GM19324 (cell line): ENCODE results near the gene MOSPD3.

Experiments used
- ATAC-seq: cut with Tn5 transposase; IDR thresholded peaks from one replicate; pipeline ENCODE4 v1.9.1; 2021; ENCODE audit warnings: mild to moderate bottlenecking, moderate library complexity; ENCODE audit not compliant: unreplicated experiment, low FRiP score

Gene MOSPD3

DNA sequence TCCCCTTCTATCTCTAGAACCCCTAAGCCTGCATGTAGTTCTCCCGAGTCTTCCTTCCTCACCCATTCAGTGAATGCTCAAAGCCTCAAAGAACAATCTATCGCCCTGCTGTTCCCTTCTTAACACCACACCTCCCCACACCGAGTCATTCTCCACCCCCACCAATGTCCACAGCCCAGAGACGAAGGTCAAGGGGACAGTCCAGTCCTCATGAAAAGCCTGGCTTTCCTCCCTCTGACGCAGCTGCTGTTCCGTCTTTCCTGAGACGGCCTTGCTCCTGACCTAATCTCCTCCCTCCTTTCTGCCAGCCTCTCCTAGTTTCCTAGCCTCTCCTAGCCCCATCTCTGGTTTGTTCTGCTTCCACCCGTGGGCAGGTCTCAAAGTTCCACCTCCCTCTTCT, 9.2 kb downstream of the MOSPD3 start:
- ATAC-seq = no peak

- ATAC-seq = no peak
These were observed 11.8 kb downstream of the MOSPD3 start for GRCh38 chr7:100623951-100624824.

- no peak for ATAC-seq
These were observed 13.7 kb downstream of the MOSPD3 start for GRCh38 chr7:100626055-100626454.

DNA sequence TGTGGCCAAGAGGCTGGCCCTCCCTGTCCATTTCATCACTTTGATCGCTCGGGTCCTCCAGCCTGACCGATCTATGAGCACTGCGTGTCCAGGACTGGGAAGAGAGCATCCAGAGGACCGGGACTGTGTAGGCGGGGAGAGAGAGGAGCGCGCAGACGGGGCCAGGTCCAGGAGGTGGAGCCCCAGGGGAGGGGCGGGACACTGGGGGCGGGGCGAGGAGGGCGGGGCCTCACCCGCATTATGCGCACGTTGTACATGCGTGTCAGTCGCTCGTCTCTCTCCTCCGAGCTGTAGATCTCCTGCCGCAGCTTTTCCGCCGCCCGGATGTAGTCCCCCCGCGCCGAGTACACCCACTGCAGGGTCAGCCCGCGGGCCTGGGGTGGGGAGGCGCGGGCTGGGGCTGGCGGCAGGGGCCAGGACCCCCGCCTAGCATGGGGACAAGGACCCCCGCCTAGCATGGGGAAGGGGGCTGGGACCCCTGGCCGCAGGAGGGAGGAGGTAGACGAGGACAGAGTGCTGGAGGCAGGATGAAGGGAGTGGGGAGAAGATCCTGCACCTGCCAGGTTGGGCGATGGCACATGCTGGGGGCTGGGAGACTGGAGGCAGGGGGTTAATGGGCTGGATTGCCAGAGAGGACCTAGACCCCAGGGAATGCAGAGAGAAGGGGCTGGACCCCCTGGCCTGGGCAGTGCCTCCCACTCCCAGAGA, 14.3 kb downstream of the MOSPD3 start:
- peak; percentile 46 for ATAC-seq

GRCh38 chr7:100627238-100627549, 14.9 kb downstream of the MOSPD3 start:
- no peak for ATAC-seq

GRCh38 chr7:100629117-100629716, 16.9 kb downstream of the MOSPD3 start:
- no peak for ATAC-seq

DNA sequence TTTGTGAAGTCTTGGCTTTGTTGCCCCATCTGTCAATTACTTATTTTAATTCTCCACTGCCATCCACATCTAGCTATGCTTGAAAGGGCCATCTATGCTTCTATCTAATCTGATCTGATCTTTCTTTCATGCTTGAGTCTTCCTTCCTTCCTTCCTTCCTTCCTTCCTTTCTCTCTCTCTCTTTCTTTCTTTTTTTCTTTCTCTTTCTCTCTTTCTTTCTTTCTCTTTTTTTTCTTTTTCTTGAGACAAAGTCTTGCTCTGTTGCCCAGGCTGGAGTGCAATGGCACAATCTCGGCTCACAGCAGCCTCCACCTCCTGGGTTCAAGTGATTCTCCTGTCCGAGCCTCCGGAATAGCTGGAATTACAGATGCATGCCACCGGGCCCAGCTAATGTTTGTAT, 17.7 kb downstream of the MOSPD3 start:
- ATAC-seq = no peak

- no peak for ATAC-seq
These were observed 20.8 kb downstream of the MOSPD3 start for GRCh38 chr7:100632951-100633717.

- no peak for ATAC-seq
These were observed 27.7 kb downstream of the MOSPD3 start for GRCh38 chr7:100639995-100640516.

GRCh38 chr7:100640517-100641440, 28.4 kb downstream of the MOSPD3 start:
- ATAC-seq = no peak

DNA sequence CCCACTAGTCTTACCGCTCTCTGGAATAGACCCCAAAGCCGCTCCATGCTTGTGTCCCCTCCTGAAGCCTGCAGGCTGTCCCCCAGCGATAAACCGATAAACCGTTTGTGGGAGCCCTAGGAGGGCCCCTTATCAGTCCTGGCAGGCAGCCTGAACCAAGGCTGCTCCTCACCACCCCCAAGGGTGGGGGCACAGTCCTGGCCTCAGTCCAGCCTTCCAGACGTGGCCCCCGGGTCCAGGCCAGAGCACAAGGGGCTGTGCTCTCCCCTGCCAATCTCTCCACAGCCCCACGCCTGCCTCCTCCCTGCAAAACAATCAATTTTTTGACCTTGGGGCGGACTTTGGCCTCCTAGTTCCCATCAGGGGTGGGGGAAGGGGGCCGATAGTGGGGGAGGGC, 29.1 kb downstream of the MOSPD3 start, which contains the start of gene TFR2:
Gene TFR2, minus strand, starts transcription at position 90 of the 397 bp plus-strand sequence. Its CDS starts 43 bp downstream, at position 47.
- ATAC-seq = no peak

DNA sequence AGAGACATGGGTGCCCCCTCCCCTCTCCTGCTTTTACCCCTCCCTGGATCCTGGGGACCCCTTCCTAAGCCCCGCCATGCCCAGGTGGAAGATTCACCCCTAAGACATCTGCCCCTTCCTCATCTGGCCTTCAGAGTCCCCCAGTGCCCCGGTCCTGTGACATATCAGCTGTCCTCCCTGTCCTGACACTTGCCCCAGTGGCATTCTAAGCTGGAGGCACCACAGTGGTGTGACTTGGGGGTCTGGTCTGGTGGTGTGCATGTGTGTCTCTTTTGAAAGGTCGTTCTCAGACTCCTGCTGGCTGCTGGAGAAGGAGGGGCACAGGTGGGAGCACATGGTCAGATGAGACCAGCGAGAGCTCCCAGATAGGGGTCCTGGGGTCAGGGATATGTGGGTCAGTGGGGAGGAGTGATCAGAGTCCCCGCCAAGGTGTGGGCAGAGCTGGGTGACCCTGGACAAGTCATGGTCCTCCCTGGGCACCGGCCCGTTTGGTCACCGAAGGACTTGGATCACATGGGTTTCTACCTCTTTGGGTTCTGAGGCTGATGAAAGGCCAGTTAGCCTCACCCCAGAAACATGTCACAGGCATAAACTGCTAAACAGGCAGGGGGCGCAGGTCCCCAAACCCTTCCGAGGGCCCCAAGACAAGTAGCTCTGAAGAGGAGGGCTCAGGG, 29.7 kb downstream of the MOSPD3 start:
- no peak for ATAC-seq

DNA sequence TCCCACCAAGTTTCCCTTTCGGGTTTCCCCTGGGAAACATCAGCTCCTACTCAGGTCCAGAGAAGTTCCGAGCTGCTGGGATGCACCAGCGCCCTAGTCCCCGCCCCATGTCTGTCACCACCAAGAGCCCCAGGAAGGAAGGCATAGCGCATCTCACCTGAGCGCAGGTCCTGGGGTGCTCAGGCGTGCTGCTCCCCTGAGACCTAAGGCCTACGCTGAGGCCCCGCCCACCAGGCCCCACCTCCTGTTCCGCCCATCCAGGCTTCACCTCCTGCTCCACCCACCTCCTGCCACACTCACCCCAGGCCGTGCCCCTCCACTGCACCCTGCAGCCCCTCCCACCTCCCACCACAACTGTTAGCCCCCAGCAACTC, 30.2 kb downstream of the MOSPD3 start:
- ATAC-seq = no peak

GRCh38 chr7:100649826-100650565, 37.7 kb downstream of the MOSPD3 start:
- no peak for ATAC-seq

- ATAC-seq = no peak
These were observed 42.8 kb downstream of the MOSPD3 start for GRCh38 chr7:100654908-100655831.

- ATAC-seq = no peak
These were observed 43.8 kb downstream of the MOSPD3 start, which contains the start of gene ACTL6B for GRCh38 chr7:100655908-100656674. Gene ACTL6B, minus strand, starts transcription at chr7:100656448. Its CDS starts 94 bp downstream, at chr7:100656354.
